HG03565 (cell line): Measurements from ENCODE around the gene SKIDA1.
A peak's percentile ranks its signal among the peaks of the same experiment; 100 is the strongest.

Experiments used
- ATAC-seq: cut with Tn5 transposase; IDR thresholded peaks from one replicate; pipeline ENCODE4 v1.9.1; 2021; ENCODE audit warnings: mild to moderate bottlenecking, moderate library complexity; ENCODE audit not compliant: unreplicated experiment

The SKIDA1 gene

GRCh38 chr10:21502348-21502740, 23.1 kb downstream of the SKIDA1 start:
- ATAC-seq, result no peak

DNA sequence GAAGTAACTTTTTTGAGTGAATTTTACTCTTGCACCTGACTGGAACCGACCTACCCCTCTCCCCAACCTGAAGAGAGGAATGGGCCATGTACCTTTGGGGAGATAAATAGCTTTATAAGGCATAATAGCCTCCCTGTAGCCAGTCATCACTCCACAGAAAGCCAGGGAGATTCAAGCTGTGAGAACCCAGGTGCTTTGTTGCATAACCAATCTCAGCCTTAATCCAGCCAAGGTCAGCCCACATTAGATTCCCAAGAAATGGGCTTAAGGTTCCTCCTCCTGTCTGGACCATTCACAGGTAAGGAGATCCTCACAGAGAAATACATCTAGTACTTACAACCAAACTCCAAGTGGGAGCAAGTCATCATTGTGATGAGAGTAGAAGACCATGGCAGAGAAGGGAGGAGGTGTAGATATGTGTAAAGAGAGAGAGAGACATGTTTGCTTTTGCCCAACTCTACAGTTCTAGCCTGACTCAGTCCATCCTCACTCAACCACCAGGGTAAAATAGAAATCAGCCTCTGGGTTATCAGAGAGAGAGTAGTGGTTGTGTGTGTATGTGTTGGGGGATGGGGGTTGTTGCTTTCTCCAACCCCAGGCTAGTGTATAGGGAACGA, 23.6 kb downstream of the SKIDA1 start:
- no peak for ATAC-seq

DNA sequence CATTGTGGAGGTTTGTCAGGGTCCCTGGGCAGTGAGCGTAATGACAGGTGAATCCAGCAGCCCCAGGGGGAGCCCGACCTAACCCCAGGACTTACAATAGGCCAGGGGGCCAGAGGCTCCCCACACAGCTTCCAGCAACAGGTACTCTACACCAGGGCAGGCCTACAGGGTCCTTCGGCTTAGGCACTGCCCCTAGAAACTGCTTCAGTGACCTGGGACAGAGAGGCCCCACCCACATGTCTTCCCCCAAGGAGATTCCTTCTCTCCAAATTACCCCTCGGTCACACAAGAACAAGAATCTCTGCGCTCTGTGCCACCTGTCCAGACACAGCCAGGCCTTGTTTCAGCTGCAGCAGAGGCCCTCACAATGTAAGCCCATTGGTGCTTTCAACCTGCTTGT, 24.4 kb downstream of the SKIDA1 start:
- no peak for ATAC-seq

DNA sequence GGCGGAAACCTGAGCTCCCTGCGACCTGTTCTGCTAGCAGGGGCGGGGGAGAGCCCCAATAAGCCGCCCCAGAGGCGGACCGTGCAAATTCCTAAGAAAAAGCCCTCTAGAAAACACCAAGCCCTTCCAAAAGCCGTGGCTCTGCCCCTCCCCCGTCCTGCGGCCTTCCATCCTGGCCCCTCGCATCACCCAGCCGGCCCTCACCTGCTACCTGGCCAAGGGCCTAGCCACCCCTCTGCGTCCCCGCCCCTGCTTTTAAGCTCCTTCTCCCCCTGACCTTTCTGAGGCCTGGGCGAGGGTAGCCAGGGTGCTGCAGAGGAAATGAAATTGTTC, 24.9 kb downstream of the SKIDA1 start:
- ATAC-seq, result no peak

GRCh38 chr10:21499701-21500577, 25.5 kb downstream of the SKIDA1 start:
- ATAC-seq, result no peak

DNA sequence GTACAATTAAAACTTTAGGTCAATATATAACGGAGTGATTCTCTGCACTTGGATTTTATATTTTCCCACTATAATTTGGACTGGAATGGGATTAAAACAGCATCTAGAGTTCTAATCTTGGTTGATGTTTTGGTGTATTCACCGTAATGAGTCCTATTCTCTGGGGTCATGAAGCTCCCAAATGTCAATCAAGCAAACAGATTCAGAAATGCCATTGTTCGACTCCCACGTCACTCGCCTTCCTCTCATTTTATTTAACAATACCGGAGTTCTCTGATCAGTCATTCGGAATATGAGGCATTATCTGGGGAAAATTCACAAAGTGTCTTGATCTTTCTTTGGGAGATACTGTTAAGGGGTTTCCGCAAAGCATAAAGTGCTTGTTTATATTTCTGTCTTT, 26.5 kb downstream of the SKIDA1 start:
- no peak for ATAC-seq

DNA sequence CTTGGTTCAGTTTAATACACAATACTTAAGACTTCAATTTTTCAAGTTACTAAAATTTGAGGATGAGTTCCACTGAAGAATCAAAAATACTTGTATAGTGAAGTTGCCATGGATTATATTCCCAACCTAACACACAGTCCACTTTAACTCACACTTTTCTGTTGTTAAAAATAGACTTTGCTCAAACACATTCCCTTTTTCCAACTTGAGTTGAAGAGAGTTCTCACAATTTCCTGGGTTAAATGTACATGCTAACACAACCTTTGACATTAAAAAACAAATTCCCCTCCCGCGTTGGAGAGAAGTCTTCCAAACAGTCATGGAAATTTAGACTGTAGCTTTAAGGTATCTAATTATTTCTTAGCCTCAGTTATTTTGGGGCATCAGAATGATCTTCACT, 27.1 kb downstream of the SKIDA1 start:
- no peak for ATAC-seq

DNA sequence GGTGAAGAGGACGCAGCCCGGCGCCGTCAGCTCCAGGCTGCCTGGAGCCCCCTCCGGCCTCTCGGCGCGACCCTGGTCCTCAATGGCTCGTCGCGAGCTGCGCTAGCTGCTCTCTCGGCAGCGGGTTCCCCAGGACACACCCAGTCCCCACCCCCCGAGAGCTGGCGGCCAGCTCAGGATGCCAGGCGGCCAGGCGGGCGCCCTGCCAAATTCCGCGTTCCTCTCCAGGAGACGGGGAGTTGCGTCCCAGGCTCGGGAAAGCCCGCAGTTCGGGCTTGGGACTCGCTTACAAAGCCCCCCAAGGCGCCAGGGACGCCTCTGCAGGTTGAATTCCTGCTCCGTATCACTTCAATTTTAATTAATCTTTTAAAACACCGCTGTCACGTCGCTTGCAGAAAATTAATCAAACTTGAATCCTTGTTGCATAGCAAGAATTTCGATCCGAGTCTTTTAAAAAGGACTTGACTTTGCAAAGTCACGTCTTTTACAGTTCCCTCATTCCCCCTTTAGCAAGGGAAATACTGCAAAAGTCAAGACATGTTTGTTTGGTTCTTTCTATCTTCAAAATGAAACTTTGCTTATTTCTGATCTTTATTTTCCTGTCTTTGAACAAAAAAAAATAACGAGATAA, 28.2 kb downstream of the SKIDA1 start:
- ATAC-seq, result no peak

GRCh38 chr10:21496343-21497176, 28.9 kb downstream of the SKIDA1 start:
- no peak for ATAC-seq

- peak; percentile 77 for ATAC-seq
These were observed 29.6 kb downstream of the SKIDA1 start for GRCh38 chr10:21495752-21496342.

- ATAC-seq, result no peak
These were observed 30.3 kb downstream of the SKIDA1 start for GRCh38 chr10:21495002-21495751.

DNA sequence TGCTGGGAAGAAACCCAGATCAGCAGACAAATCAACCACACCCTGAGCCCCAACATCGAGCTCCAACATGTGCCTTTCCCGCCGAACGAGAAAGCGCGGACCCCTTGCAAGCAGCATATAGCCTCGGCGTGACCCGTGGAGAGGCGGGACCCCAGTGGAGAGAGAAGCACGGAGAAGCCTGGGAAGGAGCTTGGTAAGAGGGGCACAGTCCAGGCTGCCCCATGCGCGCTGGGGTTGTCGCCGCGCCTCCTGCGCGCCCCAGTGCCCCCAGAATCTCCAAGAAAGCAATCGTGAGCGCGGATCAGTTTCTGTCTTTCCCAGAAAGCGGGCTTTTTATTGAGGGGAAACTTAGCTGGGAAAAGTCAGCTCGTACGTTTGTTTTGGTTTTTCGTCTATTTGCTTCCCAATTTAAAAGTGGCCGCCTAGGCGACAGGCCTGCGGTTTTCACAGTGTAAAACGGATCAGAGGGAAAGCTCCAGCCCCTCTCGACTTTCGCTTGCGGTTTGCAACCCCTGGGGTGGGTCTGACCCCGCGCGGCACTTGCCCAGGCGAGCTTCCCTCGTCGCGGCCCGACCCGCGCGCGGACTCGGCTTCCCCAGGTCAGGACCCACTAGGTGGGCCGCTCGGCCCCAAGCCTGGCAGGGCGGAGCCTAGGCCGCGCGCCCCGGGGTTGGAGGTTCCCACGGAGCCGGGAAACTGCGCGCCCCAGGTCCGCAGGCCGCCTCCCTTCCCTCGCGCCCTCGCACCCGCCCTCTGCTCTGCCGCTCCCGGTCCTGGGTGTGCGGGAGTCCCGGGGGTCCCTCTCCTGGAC, 31.1 kb downstream of the SKIDA1 start:
- no peak for ATAC-seq

GRCh38 chr10:21493784-21494183, 31.7 kb downstream of the SKIDA1 start:
- no peak for ATAC-seq

- ATAC-seq, result no peak
These were observed 33.1 kb downstream of the SKIDA1 start for GRCh38 chr10:21492421-21492820.

- no peak for ATAC-seq
These were observed 34.8 kb downstream of the SKIDA1 start for GRCh38 chr10:21490711-21491105.

GRCh38 chr10:21490028-21490710, 35.3 kb downstream of the SKIDA1 start:
- ATAC-seq, result no peak

DNA sequence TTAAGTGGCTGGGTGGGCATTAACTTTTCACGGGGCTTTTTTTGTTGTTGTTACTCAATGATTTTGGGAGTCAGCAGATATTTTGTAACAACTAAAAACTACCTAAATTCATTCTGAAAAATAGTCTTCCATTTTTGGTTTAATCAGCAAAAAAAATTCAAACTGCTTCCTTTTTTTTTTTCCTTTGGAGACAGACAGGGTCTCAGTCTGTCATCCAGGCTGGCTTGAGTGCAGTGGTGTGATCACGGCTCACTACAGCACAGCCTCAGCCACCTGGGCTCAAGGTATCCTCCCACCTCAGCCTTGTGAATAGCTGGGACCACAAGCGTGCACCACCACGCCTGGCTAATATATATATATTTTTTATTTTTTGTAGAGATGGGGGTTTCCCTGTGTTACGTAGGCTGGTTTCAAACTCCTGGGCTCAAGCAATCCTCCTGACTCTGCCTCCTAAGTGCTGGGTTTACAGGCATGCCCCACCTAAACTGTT, 36.5 kb downstream of the SKIDA1 start:
- no peak for ATAC-seq

GRCh38 chr10:21488246-21488956, 37.1 kb downstream of the SKIDA1 start:
- ATAC-seq, result no peak
